D721Med (cell line): ENCODE results near the gene ADAP2.
"Not testable (repeated sequence)": the region's sequence is repeated elsewhere in the genome, so short reads cannot be mapped to it uniquely, and the experiment has no call there.

Source experiments
- DNase-seq: peaks from one replicate; pipeline ENCODE4 v3.0.0; 2011; ENCODE audit warnings: low spot score; ENCODE audit not compliant: insufficient read length
- FAIRE-seq: peaks from 2 replicates; lab custom pipeline; 2011; peaks lifted over from hg19 to GRCh38; lab: Jason Lieb, UNC
- TF ChIP-seq, protein P1 (sequence below): IDR thresholded peaks from 2 replicates; pipeline ENCODE4 v1.5.1; 2012; ENCODE audit warnings: mild to moderate bottlenecking, control low read depth; ENCODE audit not compliant: insufficient read depth; ENCODE audit errors: missing control alignments

The ADAP2 gene

DNA sequence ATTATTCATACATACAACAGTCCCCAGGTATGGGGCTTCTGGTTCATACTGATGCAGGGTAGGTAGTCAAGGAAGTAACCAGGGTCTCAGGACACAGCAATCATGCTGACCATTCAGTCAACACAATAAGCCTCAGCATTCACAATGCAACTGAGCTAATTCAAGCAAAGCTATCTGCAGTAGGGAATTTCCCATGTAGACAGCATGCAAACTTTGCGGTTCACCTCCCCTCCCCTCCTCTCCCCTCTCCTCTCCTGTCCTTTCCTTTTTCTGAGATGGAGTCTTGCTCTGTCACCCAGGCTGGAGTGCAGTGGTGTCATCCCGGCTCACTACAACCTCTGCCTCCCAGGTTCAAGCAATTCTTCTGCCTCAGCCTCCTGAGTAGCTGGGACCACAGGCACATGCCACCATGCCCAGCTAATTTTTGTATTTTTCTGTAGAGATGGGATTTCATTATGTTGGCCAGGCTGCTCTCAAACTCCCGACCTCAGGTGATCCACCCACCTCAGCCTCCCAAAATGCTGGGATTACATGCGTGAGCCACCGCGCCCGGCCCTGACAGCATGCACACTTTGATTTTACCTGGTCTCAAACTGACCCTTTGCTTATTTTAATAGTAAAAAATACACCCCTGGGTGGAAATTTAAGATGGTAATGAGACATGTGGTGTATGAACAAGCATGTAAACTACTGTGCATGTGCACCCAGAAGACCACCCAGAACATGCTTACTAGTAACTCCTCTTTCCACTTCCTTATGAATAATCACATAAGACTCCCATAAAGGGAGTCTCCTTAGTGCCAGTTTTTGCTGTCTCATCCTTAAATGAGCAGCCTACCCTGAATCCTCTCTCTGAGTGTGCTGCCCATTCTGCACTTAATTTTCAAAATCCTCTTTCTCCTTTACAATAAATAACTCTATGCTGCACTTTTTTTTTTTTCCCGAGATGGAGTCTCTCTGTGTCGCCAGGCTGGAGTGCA, 39.8 kb downstream of the ADAP2 start:
- TF ChIP-seq, protein P1, sequence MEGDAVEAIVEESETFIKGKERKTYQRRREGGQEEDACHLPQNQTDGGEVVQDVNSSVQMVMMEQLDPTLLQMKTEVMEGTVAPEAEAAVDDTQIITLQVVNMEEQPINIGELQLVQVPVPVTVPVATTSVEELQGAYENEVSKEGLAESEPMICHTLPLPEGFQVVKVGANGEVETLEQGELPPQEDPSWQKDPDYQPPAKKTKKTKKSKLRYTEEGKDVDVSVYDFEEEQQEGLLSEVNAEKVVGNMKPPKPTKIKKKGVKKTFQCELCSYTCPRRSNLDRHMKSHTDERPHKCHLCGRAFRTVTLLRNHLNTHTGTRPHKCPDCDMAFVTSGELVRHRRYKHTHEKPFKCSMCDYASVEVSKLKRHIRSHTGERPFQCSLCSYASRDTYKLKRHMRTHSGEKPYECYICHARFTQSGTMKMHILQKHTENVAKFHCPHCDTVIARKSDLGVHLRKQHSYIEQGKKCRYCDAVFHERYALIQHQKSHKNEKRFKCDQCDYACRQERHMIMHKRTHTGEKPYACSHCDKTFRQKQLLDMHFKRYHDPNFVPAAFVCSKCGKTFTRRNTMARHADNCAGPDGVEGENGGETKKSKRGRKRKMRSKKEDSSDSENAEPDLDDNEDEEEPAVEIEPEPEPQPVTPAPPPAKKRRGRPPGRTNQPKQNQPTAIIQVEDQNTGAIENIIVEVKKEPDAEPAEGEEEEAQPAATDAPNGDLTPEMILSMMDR, result no peak
- DNase-seq (no peak), FAIRE-seq (no peak)

DNA sequence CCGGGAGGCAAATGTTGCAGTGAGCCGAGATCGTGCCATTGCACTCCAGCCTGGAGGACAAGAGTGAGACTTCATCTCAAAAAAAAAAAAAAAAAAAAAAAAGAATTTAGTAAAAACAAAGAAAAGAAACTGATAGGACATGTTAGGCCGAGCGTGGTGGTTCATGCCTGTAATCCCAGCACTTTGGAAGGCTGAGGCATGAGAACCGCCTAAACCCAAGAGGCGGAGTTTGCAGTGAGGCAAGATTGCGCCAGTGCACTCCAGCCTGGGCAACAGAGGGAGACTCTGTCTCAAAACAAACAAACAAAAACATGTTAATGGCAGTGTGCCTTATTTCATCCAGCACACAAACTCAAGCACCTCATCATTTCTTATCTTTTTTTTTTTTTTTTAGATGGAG, 42.6 kb downstream of the ADAP2 start:
- DNase-seq, FAIRE-seq: not testable (repeated sequence)

DNA sequence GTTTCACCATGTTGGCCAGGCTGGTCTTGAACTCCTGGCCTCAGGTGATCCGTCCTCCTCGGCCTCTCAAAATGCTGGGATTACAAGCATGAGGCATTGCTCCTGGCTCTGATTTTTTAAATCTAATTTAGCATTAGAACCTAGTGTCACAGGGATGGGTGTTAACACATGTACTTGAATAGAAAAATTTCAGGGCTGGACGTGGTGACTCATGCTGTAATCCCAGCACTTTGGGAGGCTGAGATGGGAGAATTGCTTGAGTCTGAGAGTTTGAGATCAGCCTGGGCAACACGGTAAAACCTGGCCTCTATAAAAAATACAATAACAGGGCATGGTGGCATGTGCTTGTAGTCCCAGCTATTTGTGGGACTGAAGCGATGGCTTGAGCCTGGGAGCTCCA, 43.1 kb downstream of the ADAP2 start:
- FAIRE-seq (no peak), DNase-seq (no peak)
- TF ChIP-seq, protein P1, result no peak

DNA sequence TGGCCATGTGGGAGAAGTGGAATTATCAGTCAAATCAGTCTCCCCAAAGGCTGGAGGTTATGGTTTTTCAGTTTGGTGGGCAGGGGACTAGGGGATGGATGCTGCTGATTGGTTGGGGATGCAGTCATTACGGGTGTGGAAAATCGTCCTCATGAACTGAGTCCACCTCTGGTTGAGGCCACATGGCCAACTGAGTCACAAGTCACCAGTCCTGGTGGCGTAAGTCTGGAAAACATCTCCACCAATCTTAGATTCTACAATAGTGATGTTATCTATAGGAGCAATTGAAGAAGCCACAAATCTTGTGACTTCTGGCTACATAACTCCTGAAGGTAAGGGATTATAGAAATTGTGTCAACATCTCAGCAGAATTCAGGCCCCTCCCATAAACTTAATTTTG, 43.9 kb downstream of the ADAP2 start:
- FAIRE-seq (no peak), DNase-seq (no peak)
- TF ChIP-seq, protein P1, result no peak

DNA sequence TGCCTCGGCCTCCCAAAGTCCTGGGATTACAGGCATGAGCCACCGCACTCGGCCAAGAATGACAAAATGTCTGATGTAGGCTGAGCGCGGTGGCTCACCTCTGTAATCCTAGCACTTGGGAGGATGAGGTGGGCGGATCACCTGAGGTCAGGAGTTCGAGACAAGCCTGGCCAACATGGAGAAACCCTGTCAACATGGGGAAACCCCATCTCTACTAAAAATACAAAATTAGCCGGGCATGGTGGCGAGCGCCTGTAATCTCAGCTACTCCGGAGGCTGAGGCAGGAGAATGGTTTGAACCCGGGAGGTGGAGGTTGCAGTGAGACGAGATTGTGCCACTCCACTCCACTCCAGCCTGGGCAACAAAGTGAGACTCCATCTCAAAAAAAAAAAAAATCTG, 46.2 kb downstream of the ADAP2 start:
- not testable (repeated sequence) for FAIRE-seq, DNase-seq

DNA sequence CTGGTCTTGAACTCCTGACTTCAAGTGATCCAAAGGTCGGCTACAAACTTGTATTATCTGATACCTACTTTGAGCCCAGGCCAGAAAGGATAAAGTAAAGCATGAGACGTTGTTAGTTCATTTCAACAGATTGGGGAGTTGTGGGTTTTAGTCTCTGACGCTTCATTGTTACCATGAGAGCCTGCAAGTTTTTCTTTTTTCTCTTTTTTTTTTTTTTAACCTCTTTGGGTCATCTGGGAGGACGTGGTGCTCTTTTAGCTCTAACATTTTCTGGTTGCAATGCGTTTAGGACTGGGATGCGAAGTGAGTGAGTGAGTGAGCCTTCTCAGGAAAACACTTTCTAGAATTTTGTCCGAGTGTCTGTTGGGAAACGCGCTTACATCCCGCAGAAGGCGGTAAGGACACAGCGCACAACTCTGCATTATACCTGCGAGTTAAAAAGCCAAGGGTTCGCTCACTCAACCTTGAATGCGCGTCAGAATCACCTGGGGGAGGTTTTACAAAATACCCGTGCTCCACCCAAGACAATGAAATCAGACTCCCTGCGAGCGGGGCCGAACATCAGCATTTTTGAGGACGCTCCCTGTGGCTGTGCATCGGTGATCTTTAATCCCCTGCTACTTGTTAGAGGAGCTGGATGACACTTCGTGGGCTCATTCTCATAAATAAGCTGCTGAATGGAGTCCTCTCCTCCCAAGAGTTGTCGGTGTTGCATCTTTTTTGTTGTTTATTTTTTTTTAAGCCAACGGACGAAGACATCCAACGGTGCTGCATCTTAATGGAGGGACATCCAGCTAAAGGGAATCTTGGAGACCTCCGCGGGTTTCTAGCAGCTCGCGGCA, 48.5 kb downstream of the ADAP2 start:
- TF ChIP-seq, protein P1, result no peak
- DNase-seq (no peak), FAIRE-seq (no peak)

DNA sequence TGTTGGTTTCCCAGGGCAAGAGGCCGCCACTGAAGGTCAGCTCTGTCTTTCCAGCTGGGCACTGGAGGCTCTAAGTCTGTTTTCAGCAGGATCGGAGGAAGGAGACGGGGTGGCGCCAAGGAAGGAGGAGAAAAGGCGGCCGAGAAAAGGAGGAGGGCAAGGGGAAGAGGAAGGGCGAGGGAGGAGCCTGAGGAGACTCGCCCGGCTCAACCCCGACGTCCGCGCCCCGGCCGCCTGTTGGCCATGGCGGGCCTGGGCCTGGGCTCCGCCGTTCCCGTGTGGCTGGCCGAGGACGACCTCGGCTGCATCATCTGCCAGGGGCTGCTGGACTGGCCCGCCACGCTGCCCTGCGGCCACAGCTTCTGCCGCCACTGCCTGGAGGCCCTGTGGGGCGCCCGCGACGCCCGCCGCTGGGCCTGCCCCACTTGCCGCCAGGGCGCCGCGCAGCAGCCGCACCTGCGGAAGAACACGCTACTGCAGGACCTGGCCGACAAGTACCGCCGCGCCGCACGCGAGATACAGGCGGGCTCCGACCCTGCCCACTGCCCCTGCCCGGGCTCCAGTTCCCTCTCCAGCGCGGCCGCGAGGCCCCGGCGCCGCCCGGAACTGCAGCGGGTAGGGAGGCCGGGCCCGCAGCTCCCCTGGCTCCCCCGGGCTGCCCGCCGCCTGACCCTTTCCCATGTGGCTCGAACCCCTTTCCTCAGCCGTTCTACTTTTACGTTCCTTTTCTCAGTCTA, 49.3 kb downstream of the ADAP2 start, which contains the start of gene RNF135:
Gene RNF135 (plus strand): TSS at position 209 of the 737 bp plus-strand sequence. CDS start 35 bp downstream, at position 244.
- FAIRE-seq (no peak), DNase-seq (peak; percentile 77)
- TF ChIP-seq, protein P1, result no peak
